Endothelial cell of umbilical vein (primary cell): Measurements from ENCODE around the gene ANKIB1.

Experiments
- CTCF ChIP-seq, 2 donors: IDR thresholded peaks; 1 replicate in 1 of 2; 2 replicates in 1 of 2; pipeline ENCODE4 v1.5.1; 2011; ENCODE audit warnings: low read length in 2 of 2, mild to moderate bottlenecking in 2 of 2, moderate library complexity in 2 of 2, control low read depth in 1 of 2, inconsistent platforms in 1 of 2, low read depth in 1 of 2; ENCODE audit not compliant: insufficient read depth in 1 of 2; ENCODE audit errors: extremely low read depth in 1 of 2
- GATA2 ChIP-seq: IDR thresholded peaks from 2 replicates; pipeline ENCODE4 v1.7.0; 2011; ENCODE audit warnings: low read depth, mild to moderate bottlenecking, moderate library complexity, mixed read lengths, low read length; ENCODE audit not compliant: insufficient read length, insufficient read depth

GRCh38 chr7:92366730-92367129, 121.0 kb downstream of the ANKIB1 start:
- TF ChIP-seq CTCF (IDR thresholded peaks at IDR 0.05; ENCODE audit: extremely low read depth in 1 of 2, insufficient read depth in 1 of 2, low read depth in 1 of 2, low read length in 2 of 2) (no peak), GATA2 (no peak)
